HEK293 (cell line): Measurements from ENCODE around the gene NTN4.

Experiments used
- CTCF ChIA-PET: fragments of 350-600 bp; formaldehyde crosslinking; extraction: SDS; loops from one replicate; lab custom pipeline; 2021; ENCODE audit warnings: antibody characterized with exemption; lab: Yijun Ruan, JAX
- POLR2A ChIA-PET: fragments of 300-600 bp; formaldehyde crosslinking; extraction: SDS; loops from one replicate; lab custom pipeline; 2020; ENCODE audit warnings: antibody characterized with exemption, inconsistent platforms; lab: Yijun Ruan, JAX
- H3K27ac ChIP-seq: fragments of 200-500 bp; sonication (Bioruptor generic); 2 replicates; pipeline ENCODE4 v1.5.1; 2014; ENCODE audit warnings: low read depth, low read length, control low read depth, inconsistent platforms; ENCODE audit errors: extremely low read depth
- H3K36me3 ChIP-seq, 2 experiments: fragments of 200-500 bp in 1 of 2; sonication (Bioruptor generic) in 1 of 2; 1 replicate in 1 of 2; 2 replicates in 1 of 2; pipeline ENCODE4 v1.5.1; 2014 to 2017; ENCODE audit warnings: inconsistent platforms in 2 of 2, low read length in 2 of 2; ENCODE audit not compliant: control insufficient read depth in 2 of 2, insufficient read depth in 1 of 2
- H3K4me1 ChIP-seq: fragments of 200-500 bp; sonication (Bioruptor generic); 2 replicates; pipeline ENCODE4 v1.5.1; 2014; ENCODE audit warnings: mild to moderate bottlenecking, low read length, inconsistent platforms; ENCODE audit not compliant: control insufficient read depth, insufficient read depth
- H3K4me3 ChIP-seq: 2 replicates; pipeline ENCODE4 v1.5.1; 2011; ENCODE audit warnings: low read depth, mild to moderate bottlenecking, control low read depth, low read length, moderate library complexity
- H3K9me3 ChIP-seq: fragments of 200-500 bp; sonication (Bioruptor generic); 2 replicates; pipeline ENCODE4 v1.5.1; 2014; ENCODE audit warnings: low read depth, low read length, inconsistent platforms; ENCODE audit not compliant: control insufficient read depth, insufficient read depth
- ZNF274 ChIP-seq, 2 experiments: fragments of 200-500 bp in 1 of 2; fragments of 450-650 bp in 1 of 2; sonication (Bioruptor generic) in 1 of 2; formaldehyde crosslinking in 1 of 2; IDR thresholded peaks; 2 replicates each; pipeline versions ENCODE4 v1.5.1 to v1.6.1; 2014 to 2016; ENCODE audit warnings: borderline replicate concordance in 1 of 2, inconsistent platforms in 1 of 2, low read length in 1 of 2, missing biosample characterization in 1 of 2, missing genetic modification characterization in 1 of 2
- ZNF292 ChIP-seq: fragments of 450-650 bp; formaldehyde crosslinking; IDR thresholded peaks from 2 replicates; pipeline ENCODE4 v1.5.1; 2016; ENCODE audit warnings: low read depth, missing biosample characterization, missing genetic modification characterization, borderline replicate concordance
- ZNF391 ChIP-seq: fragments of 450-650 bp; formaldehyde crosslinking; IDR thresholded peaks from 2 replicates; pipeline ENCODE4 v1.5.1; 2016; ENCODE audit warnings: low read depth, missing biosample characterization, missing genetic modification characterization, borderline replicate concordance
- ZNF433 ChIP-seq: fragments of 450-650 bp; formaldehyde crosslinking; IDR thresholded peaks from 2 replicates; pipeline ENCODE4 v1.5.1; 2016; ENCODE audit warnings: missing biosample characterization, missing genetic modification characterization, low read depth
- ZNF585B ChIP-seq: fragments of 450-650 bp; formaldehyde crosslinking; IDR thresholded peaks from 2 replicates; pipeline ENCODE4 v1.5.1; 2016; ENCODE audit warnings: missing biosample characterization, missing genetic modification characterization
- ZNF610 ChIP-seq: fragments of 450-650 bp; formaldehyde crosslinking; IDR thresholded peaks from 2 replicates; pipeline ENCODE4 v1.5.1; 2016; ENCODE audit warnings: missing biosample characterization, missing genetic modification characterization, borderline replicate concordance
- ZNF670 ChIP-seq: fragments of 450-650 bp; formaldehyde crosslinking; IDR thresholded peaks from 2 replicates; pipeline ENCODE4 v1.5.1; 2016; ENCODE audit warnings: missing biosample characterization, missing genetic modification characterization, low read depth
- TF ChIP-seq, protein P1 (sequence below): fragments of 450-650 bp; formaldehyde crosslinking; IDR thresholded peaks from 2 replicates; pipeline ENCODE4 v1.5.1; 2017; ENCODE audit warnings: missing biosample characterization, missing genetic modification characterization
- TF ChIP-seq, protein P2 (sequence below): fragments of 450-650 bp; formaldehyde crosslinking; IDR thresholded peaks from 2 replicates; pipeline ENCODE4 v1.5.1; 2016; ENCODE audit warnings: missing biosample characterization, missing genetic modification characterization
- TF ChIP-seq, protein P3 (sequence below): fragments of 450-650 bp; formaldehyde crosslinking; IDR thresholded peaks from 2 replicates; pipeline ENCODE4 v1.5.1; 2016; ENCODE audit warnings: missing biosample characterization, missing genetic modification characterization
- TF ChIP-seq, protein P4 (sequence below): fragments of 450-650 bp; formaldehyde crosslinking; optimal IDR thresholded peaks from 2 replicates; pipeline ENCODE3; 2016; ENCODE audit warnings: missing biosample characterization, mild to moderate bottlenecking, missing genetic modification characterization
- TF ChIP-seq, protein P5 (sequence below): fragments of 450-650 bp; formaldehyde crosslinking; IDR thresholded peaks from 2 replicates; pipeline ENCODE4 v1.5.1; 2016; ENCODE audit warnings: missing biosample characterization, missing genetic modification characterization
- TF ChIP-seq, protein P6 (sequence below): fragments of 450-650 bp; formaldehyde crosslinking; conservative IDR thresholded peaks from 2 replicates; pipeline ENCODE4 v1.5.1; 2016; ENCODE audit warnings: low read depth, missing biosample characterization, missing genetic modification characterization

Gene NTN4

DNA sequence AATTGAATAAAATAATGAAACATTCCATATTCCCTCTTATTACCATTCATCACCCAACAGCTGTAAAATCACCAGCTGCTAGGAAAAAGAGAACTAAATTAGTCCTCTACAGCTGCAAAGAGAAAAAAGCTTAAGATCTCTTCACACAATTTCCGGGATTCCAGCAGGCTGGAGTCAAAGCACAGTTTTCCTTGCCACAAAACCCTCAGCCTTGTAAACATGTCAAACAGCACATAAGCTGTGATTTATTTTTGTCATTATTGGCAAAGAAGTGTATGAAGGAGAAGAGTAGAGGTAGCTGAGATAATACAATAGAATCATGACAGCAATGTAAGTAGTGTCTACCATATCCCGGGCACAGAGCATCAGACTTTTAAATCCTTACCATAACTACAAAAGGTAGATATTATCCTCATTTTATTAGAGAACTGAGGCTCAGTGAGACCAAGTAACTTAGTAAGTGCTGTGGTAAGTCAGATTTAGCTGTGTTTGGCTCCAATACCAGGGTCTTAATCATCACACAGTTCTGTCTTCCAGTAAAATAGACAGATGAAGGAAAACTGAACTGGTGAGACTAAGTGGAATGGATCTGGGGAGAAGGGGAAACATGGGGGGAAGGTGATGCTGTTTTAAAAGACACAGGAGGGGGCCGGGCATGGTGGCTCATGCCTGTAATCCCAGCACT is 57.3 kb downstream of the NTN4 start (continued):
- TF ChIP-seq, protein P1, sequence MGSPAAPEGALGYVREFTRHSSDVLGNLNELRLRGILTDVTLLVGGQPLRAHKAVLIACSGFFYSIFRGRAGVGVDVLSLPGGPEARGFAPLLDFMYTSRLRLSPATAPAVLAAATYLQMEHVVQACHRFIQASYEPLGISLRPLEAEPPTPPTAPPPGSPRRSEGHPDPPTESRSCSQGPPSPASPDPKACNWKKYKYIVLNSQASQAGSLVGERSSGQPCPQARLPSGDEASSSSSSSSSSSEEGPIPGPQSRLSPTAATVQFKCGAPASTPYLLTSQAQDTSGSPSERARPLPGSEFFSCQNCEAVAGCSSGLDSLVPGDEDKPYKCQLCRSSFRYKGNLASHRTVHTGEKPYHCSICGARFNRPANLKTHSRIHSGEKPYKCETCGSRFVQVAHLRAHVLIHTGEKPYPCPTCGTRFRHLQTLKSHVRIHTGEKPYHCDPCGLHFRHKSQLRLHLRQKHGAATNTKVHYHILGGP (tag by site-specific recombination): no peak
- TF ChIP-seq ZNF274 (IDR thresholded peaks at IDR 0.05; ENCODE audit: low read length) (no peak), ZNF274 (tag by site-specific recombination; IDR thresholded peaks at IDR 0.05; ENCODE audit: borderline replicate concordance) (no peak), ZNF292 (no peak)
- TF ChIP-seq, protein P2, sequence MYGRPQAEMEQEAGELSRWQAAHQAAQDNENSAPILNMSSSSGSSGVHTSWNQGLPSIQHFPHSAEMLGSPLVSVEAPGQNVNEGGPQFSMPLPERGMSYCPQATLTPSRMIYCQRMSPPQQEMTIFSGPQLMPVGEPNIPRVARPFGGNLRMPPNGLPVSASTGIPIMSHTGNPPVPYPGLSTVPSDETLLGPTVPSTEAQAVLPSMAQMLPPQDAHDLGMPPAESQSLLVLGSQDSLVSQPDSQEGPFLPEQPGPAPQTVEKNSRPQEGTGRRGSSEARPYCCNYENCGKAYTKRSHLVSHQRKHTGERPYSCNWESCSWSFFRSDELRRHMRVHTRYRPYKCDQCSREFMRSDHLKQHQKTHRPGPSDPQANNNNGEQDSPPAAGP: no peak
- TF ChIP-seq, all 188 proteins: peak for 40

DNA sequence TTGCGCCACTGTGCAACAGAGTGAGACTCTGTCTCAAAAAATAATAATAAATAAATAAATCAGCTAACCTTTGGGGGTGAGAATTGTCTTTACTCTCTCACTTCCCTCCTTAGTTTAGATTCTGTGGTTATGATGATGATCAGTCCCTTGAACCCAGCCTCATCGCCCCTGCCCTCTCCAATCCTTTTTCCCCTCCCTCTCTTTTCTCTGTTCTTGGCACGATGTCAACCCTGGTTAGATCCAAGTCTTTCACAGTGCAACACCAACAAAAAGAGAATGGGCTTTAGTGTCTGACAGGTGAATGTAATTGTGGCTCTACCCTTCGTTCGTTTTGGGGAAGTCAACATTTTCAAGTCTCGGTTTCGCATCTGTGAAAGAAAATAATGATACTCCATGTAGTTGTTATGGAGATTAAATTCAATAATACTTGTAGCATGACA is 59.0 kb downstream of the NTN4 start:
- Histone ChIP-seq H3K4me3 (no peak overlapping the region), H3K36me3 (no peaks in the 10 kb centered on the region), H3K27ac (no peak overlapping the region), H3K9me3 (no peaks in the 10 kb centered on the region)
- CTCF ChIA-PET: interaction anchor here (1.0 to 1.2 kb wide), 2 partner anchors 18 to 58 kb away, joined by 3 to 4 read pairs; no protein-coding TSS in a partner anchor
- TF ChIP-seq ZNF391 (no peak), ZNF610 (no peak), ZNF585B (tag by site-specific recombination) (no peak), ZNF670 (tag by site-specific recombination) (no peak), ZNF433 (tag by site-specific recombination) (no peak)
- TF ChIP-seq, protein P3, sequence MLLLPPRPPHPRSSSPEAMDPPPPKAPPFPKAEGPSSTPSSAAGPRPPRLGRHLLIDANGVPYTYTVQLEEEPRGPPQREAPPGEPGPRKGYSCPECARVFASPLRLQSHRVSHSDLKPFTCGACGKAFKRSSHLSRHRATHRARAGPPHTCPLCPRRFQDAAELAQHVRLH (tag by site-specific recombination): no peak
- TF ChIP-seq, protein P4, sequence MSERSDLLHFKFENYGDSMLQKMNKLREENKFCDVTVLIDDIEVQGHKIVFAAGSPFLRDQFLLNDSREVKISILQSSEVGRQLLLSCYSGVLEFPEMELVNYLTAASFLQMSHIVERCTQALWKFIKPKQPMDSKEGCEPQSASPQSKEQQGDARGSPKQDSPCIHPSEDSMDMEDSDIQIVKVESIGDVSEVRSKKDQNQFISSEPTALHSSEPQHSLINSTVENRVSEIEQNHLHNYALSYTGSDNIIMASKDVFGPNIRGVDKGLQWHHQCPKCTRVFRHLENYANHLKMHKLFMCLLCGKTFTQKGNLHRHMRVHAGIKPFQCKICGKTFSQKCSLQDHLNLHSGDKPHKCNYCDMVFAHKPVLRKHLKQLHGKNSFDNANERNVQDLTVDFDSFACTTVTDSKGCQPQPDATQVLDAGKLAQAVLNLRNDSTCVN: no peak
- TF ChIP-seq, protein P5, sequence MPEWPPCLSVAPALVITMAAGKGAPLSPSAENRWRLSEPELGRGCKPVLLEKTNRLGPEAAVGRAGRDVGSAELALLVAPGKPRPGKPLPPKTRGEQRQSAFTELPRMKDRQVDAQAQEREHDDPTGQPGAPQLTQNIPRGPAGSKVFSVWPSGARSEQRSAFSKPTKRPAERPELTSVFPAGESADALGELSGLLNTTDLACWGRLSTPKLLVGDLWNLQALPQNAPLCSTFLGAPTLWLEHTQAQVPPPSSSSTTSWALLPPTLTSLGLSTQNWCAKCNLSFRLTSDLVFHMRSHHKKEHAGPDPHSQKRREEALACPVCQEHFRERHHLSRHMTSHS (tag by site-specific recombination): no peak
- TF ChIP-seq, protein P6, sequence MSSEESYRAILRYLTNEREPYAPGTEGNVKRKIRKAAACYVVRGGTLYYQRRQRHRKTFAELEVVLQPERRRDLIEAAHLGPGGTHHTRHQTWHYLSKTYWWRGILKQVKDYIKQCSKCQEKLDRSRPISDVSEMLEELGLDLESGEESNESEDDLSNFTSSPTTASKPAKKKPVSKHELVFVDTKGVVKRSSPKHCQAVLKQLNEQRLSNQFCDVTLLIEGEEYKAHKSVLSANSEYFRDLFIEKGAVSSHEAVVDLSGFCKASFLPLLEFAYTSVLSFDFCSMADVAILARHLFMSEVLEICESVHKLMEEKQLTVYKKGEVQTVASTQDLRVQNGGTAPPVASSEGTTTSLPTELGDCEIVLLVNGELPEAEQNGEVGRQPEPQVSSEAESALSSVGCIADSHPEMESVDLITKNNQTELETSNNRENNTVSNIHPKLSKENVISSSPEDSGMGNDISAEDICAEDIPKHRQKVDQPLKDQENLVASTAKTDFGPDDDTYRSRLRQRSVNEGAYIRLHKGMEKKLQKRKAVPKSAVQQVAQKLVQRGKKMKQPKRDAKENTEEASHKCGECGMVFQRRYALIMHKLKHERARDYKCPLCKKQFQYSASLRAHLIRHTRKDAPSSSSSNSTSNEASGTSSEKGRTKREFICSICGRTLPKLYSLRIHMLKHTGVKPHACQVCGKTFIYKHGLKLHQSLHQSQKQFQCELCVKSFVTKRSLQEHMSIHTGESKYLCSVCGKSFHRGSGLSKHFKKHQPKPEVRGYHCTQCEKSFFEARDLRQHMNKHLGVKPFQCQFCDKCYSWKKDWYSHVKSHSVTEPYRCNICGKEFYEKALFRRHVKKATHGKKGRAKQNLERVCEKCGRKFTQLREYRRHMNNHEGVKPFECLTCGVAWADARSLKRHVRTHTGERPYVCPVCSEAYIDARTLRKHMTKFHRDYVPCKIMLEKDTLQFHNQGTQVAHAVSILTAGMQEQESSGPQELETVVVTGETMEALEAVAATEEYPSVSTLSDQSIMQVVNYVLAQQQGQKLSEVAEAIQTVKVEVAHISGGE (tag by site-specific recombination): no peak
- TF ChIP-seq, all 188 proteins: peak for 0
- peaks cover 10% of the 10 kb centered on the region for H3K4me1 ChIP-seq
- POLR2A ChIA-PET: no interaction called here
